GM21526 (cell line): Measurements from ENCODE around the gene COLQ.
A peak's percentile ranks its signal among the peaks of the same experiment; 100 is the strongest.
"Not testable (repeated sequence)": the region's sequence is repeated elsewhere in the genome, so short reads cannot be mapped to it uniquely, and the experiment has no call there.

Experiments used
- ATAC-seq: cut with Tn5 transposase; IDR thresholded peaks from one replicate; pipeline ENCODE4 v1.9.1; 2021; ENCODE audit warnings: moderate library complexity; ENCODE audit not compliant: unreplicated experiment, low FRiP score

The COLQ gene

GRCh38 chr3:15521573-15521965 lies at the start of gene COLQ:
COLQ (minus strand) TSS chr3:15521706; CDS start chr3:15521625, 81 bp downstream.
- no peak for ATAC-seq

GRCh38 chr3:15563190-15563589 lies 41.7 kb upstream of the COLQ start:
- ATAC-seq, result no peak

GRCh38 chr3:15562560-15562959 lies 41.1 kb upstream of the COLQ start:
- no peak for ATAC-seq

- ATAC-seq, result no peak
These were observed 37.1 kb upstream of the COLQ start for GRCh38 chr3:15558581-15558980.

- peak; percentile 64 for ATAC-seq
These were observed 36.0 kb upstream of the COLQ start for GRCh38 chr3:15557511-15557946.

- ATAC-seq, result peak; percentile 84
These were observed 35.0 kb upstream of the COLQ start for GRCh38 chr3:15556512-15556911.

GRCh38 chr3:15553749-15554148 lies 32.2 kb upstream of the COLQ start:
- ATAC-seq, result no peak

GRCh38 chr3:15551902-15552301 lies 30.4 kb upstream of the COLQ start:
- no peak for ATAC-seq

GRCh38 chr3:15549846-15550245 lies 28.3 kb upstream of the COLQ start:
- ATAC-seq, result no peak

- no peak for ATAC-seq
These were observed 21.1 kb upstream of the COLQ start for GRCh38 chr3:15542614-15543013.

GRCh38 chr3:15541371-15541770 lies 19.9 kb upstream of the COLQ start:
- no peak for ATAC-seq

GRCh38 chr3:15539066-15539465 lies 17.6 kb upstream of the COLQ start:
- ATAC-seq, result no peak

GRCh38 chr3:15538345-15538744 lies 16.8 kb upstream of the COLQ start:
- ATAC-seq, result no peak

GRCh38 chr3:15536856-15537255 lies 15.3 kb upstream of the COLQ start:
- no peak for ATAC-seq

GRCh38 chr3:15535732-15536131 lies 14.2 kb upstream of the COLQ start:
- ATAC-seq, result no peak

- ATAC-seq, result not testable (repeated sequence)
These were observed 11.1 kb upstream of the COLQ start for GRCh38 chr3:15532614-15533013.

- ATAC-seq, result no peak
These were observed 9.8 kb upstream of the COLQ start for GRCh38 chr3:15531346-15531745.

GRCh38 chr3:15528854-15529537 lies 7.5 kb upstream of the COLQ start:
- ATAC-seq, result no peak

GRCh38 chr3:15527031-15527459 lies 5.5 kb upstream of the COLQ start:
- ATAC-seq, result no peak

GRCh38 chr3:15525790-15526189 lies 4.3 kb upstream of the COLQ start:
- ATAC-seq, result no peak

GRCh38 chr3:15523660-15524417 lies 2.3 kb upstream of the COLQ start:
- ATAC-seq, result no peak

- ATAC-seq, result no peak
These were observed 510 bp upstream of the COLQ start for GRCh38 chr3:15522016-15522415.
